Fibroblast of gingiva (primary cell): Measurements from ENCODE around the gene CES3.
"Not testable (repeated sequence)": the region's sequence is repeated elsewhere in the genome, so short reads cannot be mapped to it uniquely, and the experiment has no call there.

ENCODE experiments used
- DNase-seq: peaks from one replicate; pipeline ENCODE4 v3.0.0-alpha.2; 2011; ENCODE audit warnings: low read depth

CES3 gene

DNA sequence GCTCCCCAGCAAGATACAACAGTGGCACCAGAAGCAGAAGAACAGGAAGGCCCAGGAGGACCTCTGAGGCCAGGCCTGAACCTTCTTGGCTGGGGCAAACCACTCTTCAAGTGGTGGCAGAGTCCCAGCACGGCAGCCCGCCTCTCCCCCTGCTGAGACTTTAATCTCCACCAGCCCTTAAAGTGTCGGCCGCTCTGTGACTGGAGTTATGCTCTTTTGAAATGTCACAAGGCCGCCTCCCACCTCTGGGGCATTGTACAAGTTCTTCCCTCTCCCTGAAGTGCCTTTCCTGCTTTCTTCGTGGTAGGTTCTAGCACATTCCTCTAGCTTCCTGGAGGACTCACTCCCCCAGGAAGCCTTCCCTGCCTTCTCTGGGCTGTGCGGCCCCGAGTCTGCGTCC is 11.9 kb downstream of the CES3 start:
- DNase-seq = no peak

- DNase-seq = no peak
Observed at GRCh38 chr16:66973716-66974115, 12.7 kb downstream of the CES3 start.

GRCh38 chr16:66974156-66974931 is 13.3 kb downstream of the CES3 start:
- DNase-seq = not testable (repeated sequence)

DNA sequence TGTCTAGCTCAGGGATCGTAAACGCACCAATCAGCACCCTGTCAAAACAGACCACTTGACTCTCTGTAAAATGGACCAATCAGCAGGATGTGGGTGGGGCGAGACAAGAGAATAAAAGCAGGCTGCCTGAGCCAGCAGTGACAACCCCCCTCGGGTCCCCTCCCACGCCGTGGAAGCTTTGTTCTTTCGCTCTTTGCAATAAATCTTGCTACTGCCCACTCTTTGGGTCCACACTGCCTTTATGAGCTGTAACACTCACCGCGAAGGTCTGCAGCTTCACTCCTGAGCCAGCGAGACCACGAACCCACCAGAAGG is 13.8 kb downstream of the CES3 start:
- DNase-seq = not testable (repeated sequence)

- no peak for DNase-seq
Observed at GRCh38 chr16:66975302-66975893, 14.3 kb downstream of the CES3 start.

DNA sequence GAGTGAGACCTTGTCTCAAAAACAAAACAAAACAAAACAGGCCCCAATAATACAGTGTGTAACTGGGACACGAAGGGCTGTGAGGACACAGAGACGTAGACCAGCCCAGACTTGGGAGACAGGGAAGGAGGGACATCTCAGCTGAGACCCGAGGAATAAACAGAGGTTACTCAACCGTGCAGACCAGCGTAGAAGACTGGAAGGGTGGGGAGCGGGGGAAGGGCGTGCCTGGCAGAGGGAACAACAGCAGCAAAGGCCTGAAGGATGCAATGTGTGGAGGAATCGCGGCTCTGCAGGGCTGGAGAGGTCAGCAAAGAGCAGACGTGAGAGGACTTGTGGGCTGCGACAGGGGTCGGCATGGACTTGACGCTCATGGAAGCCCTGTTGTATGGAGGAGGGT is 15.7 kb downstream of the CES3 start:
- no peak for DNase-seq

- peak; percentile 66 for DNase-seq
Observed at GRCh38 chr16:66977341-66978113, 16.5 kb downstream of the CES3 start.

GRCh38 chr16:66979011-66979717 is 18.1 kb downstream of the CES3 start:
- no peak for DNase-seq

GRCh38 chr16:66983033-66983432 is 22.0 kb downstream of the CES3 start:
- DNase-seq = no peak

DNA sequence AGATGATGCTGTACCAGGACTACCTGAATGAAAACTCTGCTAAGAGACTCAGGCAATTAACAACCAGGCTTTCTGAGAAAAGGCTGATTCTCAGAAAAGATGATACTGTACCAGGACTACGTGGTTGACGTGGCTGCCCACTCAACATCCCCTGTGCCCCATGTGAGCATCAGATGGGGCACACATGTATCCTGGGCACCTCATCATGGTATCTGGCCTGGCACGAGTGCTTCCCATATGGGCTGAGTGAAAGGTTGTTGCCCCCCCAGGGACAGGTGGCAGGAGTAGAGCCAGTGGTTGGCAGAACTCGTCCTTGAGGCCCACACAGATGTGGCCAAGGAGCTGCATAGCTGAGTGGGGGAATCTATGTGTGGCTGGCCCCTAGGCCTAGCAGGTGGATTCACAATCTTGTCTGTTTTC is 23.8 kb downstream of the CES3 start:
- no peak for DNase-seq

- DNase-seq = no peak
Observed at GRCh38 chr16:66986559-66986958, 25.5 kb downstream of the CES3 start.

DNA sequence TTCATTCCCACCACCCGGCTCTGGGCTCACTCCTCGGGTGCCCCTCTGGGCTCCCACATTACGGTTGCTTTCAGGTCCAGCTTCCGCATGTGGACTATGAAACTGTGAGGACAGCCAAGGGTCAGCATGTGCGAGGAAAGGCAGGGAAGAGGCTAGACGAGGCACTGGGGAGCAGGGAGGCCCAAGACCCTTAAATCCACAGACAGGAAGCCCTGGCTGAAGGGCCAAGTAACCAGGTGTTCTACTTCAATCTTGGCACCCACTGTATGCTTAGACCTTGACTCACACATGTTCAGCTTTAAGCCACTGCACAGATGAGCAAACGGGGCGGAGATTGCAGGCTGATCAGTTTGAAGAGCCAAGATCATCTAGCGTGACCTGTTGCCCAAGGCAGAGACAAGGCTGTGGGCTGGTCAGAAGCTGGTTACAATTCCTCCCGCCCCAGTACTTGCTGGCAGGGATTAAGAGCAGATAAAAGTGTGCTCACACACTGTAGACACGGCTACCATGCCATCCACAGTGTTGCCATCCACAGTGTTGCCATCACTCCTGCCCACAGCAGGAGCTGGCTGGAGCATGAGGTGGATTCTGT is 27.2 kb downstream of the CES3 start, which contains the start of gene CES4A:
Gene CES4A (plus strand): TSS at position 393 of the 592 bp plus-strand sequence. CDS start 184 bp downstream, at position 577.
- peak; percentile 74 for DNase-seq

DNA sequence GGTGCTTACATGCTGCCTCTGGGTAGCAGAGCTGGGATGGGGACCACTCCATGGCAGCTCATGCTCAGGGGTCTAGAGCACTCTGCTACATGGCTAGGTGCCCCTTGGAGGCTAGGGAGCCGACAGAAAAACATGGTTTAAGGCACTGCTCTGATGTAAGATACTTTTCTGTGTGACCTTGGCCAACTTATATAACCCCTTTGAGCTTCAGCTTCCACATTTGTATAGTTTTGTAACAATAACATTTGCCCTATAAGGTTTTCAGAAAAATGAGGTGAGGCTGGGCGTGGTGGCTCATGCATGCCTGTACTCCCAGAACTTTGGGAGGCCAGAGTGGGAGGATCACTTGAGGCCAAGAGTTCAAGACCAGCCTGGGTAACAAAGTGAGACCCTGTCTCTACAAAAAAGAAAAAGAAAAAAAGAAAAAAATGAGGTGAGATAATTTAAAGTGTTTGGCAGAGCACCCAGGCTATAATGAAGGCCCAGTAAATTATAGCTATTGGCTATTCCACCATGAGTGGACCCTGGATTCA is 30.5 kb downstream of the CES3 start:
- no peak for DNase-seq

DNA sequence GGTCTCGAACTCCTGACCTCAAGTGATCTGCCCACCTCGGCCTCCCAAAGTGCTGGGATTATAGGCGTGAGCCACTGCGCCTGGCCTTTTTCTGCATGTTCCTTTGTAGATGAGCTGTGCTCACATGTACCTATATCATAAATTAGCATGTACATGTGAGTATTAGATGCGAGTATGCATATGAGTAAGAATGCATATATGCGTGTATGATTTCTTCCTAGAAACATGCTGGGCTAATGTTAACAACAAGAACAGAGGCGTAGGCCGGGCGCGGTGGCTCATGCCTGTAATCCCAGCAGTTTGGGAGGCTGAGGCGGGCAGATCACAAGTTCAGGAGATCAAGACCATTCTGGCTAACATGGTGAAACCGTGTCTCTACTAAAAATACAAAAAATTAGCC is 32.5 kb downstream of the CES3 start:
- not testable (repeated sequence) for DNase-seq

DNA sequence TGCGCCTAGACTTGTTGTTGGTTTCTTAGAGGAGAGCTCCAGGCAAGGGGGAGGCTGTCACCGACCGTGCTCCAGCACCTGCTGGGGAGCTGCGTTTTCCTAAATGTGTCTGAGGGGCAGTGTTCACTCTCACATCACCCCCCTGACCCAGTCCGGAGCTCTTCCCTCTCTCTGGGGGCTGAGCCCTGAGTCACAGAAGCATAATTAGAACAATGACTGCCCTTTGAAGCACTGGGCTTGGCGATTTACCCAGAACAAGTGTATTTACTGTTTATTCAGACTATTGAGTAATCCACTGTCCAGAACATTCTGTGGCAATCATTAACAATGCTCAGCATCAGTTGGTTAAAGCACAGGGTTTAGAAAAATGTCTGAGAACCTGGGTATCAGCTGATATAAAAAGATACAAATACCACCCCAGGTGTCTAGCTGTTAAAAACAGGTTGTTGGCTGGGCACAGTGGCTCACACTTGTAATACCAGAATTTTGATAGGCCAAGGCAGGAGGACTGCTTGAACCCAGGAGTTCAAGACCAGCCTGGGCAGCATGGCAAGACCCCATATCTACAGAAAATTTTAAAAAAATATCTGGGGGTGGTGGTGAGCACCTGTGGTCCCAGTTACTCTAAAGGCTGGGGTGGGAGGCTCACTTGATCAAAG is 35.4 kb downstream of the CES3 start:
- peak; percentile 90 for DNase-seq

DNA sequence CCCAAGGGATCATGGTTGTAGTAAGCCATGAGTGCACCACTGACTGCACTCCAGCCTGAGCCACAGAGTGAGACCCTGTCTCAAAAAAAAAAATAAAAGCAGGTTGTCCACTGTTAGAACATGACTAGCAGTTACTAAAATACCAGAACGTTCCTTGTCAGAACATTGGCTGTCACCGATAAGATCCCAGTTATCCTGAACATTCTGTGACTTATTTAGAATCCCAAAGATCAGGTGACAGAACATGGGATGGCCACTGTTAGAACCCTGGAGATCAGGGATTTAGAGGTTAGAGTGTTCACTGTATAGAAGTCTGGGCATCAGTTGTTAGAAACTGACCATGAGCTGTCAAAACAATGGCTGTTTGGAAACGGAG is 35.9 kb downstream of the CES3 start:
- DNase-seq = no peak

- DNase-seq = no peak
Observed at GRCh38 chr16:67000384-67001351, 39.6 kb downstream of the CES3 start.

GRCh38 chr16:67001726-67002125 is 40.7 kb downstream of the CES3 start:
- no peak for DNase-seq

DNA sequence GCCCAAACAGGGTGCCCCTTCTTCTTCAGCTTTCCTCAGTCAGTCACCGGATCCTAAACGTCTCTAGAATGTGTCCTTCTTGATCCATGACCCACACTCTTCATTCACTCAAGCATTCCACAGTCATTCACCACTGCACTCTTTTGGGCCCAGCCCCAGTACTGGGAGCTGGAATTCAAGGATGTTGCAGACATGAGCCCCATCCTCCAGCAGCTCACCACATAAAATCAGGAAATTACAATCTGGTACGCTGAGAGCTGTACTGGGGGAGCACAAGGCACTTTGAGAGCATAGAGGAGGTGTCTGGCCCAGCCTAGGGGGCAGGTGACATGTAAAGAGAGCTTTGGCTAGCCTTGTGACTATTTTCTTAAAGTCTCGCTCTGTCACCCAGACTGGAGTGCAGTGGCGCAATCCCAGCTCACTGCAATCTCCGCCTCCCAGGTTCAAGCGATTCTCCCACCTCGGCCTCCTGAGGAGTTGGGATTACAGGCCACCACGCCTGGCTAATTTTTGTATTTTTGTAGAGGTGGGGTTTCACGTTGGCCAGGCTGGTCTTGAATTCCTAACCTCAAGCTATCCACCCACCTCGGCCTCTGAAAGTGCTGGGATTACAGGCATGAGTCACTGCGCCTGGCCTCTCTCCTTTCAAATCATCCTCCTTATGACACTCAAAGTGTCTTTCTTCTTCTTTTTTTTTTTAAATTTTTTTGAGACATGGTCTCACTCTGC is 46.0 kb downstream of the CES3 start:
- no peak for DNase-seq
